ENCODE results near the gene MUC12. TPM values are rescaled to one million over a fixed set of nuclear protein-coding genes. Genes with fewer than 3 reads are reported as not detected.

The MUC12 gene
- total and polyA plus RNA-seq, 2 of the 13 experiments (the other 11 are each of a cell fraction or from before 2014, with no cell fraction given) = not detected

DNA sequence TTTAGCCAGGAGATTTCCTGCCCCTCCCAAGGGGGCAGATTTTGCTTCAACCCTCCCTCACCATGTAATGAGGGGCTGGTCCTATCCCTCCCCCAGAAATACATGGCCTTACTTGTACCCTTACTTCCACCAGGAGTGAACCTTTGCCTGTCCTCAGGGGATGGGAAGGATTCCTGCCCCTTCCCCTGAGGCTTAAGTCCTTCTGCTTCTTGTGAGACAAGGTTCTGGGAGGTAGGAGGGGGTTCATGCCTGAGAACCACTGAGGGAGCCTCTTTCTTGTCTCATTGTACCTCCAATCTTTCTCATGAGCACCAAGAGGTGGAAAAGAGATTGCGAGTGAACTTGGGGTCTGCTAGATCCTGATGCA lies 39.6 kb upstream of the MUC12 start:
- no peaks in the 10 kb centered on the region for H3K36me3 ChIP-seq (replicated peaks in 1 of 2; ENCODE audit: control insufficient read depth in 1 of 2, insufficient read depth in 2 of 2, low read length in 2 of 2)
- H3K4me2 ChIP-seq (ENCODE audit: low read depth, low read length) = no peak overlapping the region
- H3K27me3 ChIP-seq (ENCODE audit: control insufficient read depth in 1 of 2, insufficient read depth in 2 of 2, low read length in 2 of 2) = peaks cover 0 to 10% of the 10 kb centered on the region in 2 experiments; a peak in 1 of 5 replicates
- CTCF ChIA-PET (ENCODE audit: low intra/inter-chr PET ratio, low total read pairs) = no interaction called here
- intact Hi-C loops (cut with micrococcal nuclease; ENCODE audit: unreplicated experiment) (no loop called here), in situ Hi-C loops (cut with HindIII; ENCODE audit: extremely low pct_ligation_motif_present, low pct_unique_long_range_greater_than_20kb) (no loop called here)
- H3K27ac ChIP-seq (ENCODE audit: extremely low read length, insufficient read depth, low read length) = no peak overlapping the region
- DNase-seq (ENCODE audit: low spot score) (no peak), ATAC-seq (no peak), FAIRE-seq (no peak)
- TF ChIP-seq SAFB2 (CRISPR knock-in tag; IDR thresholded peaks at IDR 0.05; ENCODE audit: borderline replicate concordance, low read depth) = no peak
- no peak for TF ChIP-seq NR0B2 (CRISPR knock-in tag; IDR thresholded peaks at IDR 0.05)
- TF ChIP-seq NFE2L2 (IDR thresholded peaks at IDR 0.05; ENCODE audit: low read length) = no peak
- no peak for TF ChIP-seq ZNF513 (CRISPR knock-in tag; conservative IDR thresholded peaks at IDR 0.05)
- TF ChIP-seq, protein P1, sequence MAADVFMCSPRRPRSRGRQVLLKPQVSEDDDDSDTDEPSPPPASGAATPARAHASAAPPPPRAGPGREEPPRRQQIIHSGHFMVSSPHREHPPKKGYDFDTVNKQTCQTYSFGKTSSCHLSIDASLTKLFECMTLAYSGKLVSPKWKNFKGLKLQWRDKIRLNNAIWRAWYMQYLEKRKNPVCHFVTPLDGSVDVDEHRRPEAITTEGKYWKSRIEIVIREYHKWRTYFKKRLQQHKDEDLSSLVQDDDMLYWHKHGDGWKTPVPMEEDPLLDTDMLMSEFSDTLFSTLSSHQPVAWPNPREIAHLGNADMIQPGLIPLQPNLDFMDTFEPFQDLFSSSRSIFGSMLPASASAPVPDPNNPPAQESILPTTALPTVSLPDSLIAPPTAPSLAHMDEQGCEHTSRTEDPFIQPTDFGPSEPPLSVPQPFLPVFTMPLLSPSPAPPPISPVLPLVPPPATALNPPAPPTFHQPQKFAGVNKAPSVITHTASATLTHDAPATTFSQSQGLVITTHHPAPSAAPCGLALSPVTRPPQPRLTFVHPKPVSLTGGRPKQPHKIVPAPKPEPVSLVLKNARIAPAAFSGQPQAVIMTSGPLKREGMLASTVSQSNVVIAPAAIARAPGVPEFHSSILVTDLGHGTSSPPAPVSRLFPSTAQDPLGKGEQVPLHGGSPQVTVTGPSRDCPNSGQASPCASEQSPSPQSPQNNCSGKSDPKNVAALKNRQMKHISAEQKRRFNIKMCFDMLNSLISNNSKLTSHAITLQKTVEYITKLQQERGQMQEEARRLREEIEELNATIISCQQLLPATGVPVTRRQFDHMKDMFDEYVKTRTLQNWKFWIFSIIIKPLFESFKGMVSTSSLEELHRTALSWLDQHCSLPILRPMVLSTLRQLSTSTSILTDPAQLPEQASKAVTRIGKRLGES (CRISPR knock-in tag; IDR thresholded peaks at IDR 0.05; ENCODE audit: borderline replicate concordance) = no peak
- TF ChIP-seq RBM39 (IDR thresholded peaks at IDR 0.05; ENCODE audit: low read depth, low read length, poor library complexity, severe bottlenecking) = no peak
- TF ChIP-seq TEAD2 (CRISPR knock-in tag; IDR thresholded peaks at IDR 0.05) = no peak
- no peak for TF ChIP-seq ELF4 (CRISPR knock-in tag; IDR thresholded peaks at IDR 0.05; ENCODE audit: borderline replicate concordance)
- TF ChIP-seq SP5 (CRISPR knock-in tag; IDR thresholded peaks at IDR 0.05; ENCODE audit: borderline replicate concordance, low read depth) = no peak
- no peak for TF ChIP-seq NFYC (CRISPR knock-in tag; IDR thresholded peaks at IDR 0.05)
- no peak for TF ChIP-seq NCOA2 (CRISPR knock-in tag; IDR thresholded peaks at IDR 0.05)
- no peak for TF ChIP-seq PRPF4 (IDR thresholded peaks at IDR 0.05; ENCODE audit: low read depth, low read length, poor library complexity, severe bottlenecking)
- TF ChIP-seq ZNF660 (CRISPR knock-in tag; IDR thresholded peaks at IDR 0.05; ENCODE audit: borderline replicate concordance, low read depth) = no peak
- TF ChIP-seq SOX13 (IDR thresholded peaks at IDR 0.05) = no peak
- no peak for TF ChIP-seq SOX13 (CRISPR knock-in tag; conservative IDR thresholded peaks at IDR 0.05 in 1 of 2, IDR thresholded peaks at IDR 0.05 in 1 of 2)
- no peak for TF ChIP-seq ZFP36 (IDR thresholded peaks at IDR 0.05; ENCODE audit: borderline replicate concordance, low read depth, low read length, partially characterized antibody)
- TF ChIP-seq RARG (CRISPR knock-in tag; IDR thresholded peaks at IDR 0.05; ENCODE audit: low read depth) = no peak
- BruUV-seq (replicated peaks) = no TSS peak
- no peak overlapping the region for H2AFZ ChIP-seq (ENCODE audit: low read length)
- POLR2A ChIA-PET = no interaction called here
- peaks cover 4% of the 10 kb centered on the region; the same call in 1 of the 2 replicates for H3K9me3 ChIP-seq (ENCODE audit: low read length)
- no peak overlapping the region for H3K9ac ChIP-seq (ENCODE audit: insufficient read depth, low read depth, low read length)
- no peaks in the 10 kb centered on the region for H3K4me1 ChIP-seq (ENCODE audit: insufficient read depth, low read length)
- no peak overlapping the region for H3K4me3 ChIP-seq (replicated peaks in 1 of 3; ENCODE audit: insufficient read depth in 1 of 3, low read depth in 2 of 3, low read length in 3 of 3)
- no peaks in the 10 kb centered on the region for H4K20me1 ChIP-seq (ENCODE audit: insufficient read depth, low read length)
- no peaks in the 10 kb centered on the region for H3K79me2 ChIP-seq (ENCODE audit: insufficient read depth, low read length)
- WGBS (ENCODE audit: low lambda C conversion rate) = 75% methylated on average over 1 of the region's 1 CpG

Data from HepG2 (cell line).